Activated T-cell treated with anti-CD3 and anti-CD28 coated beads, Interleukin-2, amount 50 U/mL, for 4 hours (primary cell): ENCODE results near the gene IRAK4. TPM values are rescaled to one million over a fixed set of nuclear protein-coding genes. Genes with fewer than 3 reads are reported as not detected.
A peak's percentile ranks its signal among the peaks of the same experiment; 100 is the strongest.

Experiments
- ATAC-seq, 2 donors: fragments of 200-7000 bp; cut with Tn5 transposase; one replicate each; pipeline ENCODE4 v1.10.0; 2021
- DNase-seq: peaks from one replicate; pipeline ENCODE4 v3.0.0-alpha.2; 2020
- H3K27me3 Mint-ChIP-seq: one replicate; pipeline ENCODE4 v1.8.0; 2021; ENCODE audit warnings: low read depth, mixed read lengths
- H3K36me3 Mint-ChIP-seq: one replicate; pipeline ENCODE4 v1.8.0; 2022; ENCODE audit warnings: mixed read lengths; ENCODE audit not compliant: insufficient read depth
- H3K4me1 Mint-ChIP-seq: one replicate; pipeline ENCODE4 v1.8.0; 2021; ENCODE audit warnings: low read depth, mixed read lengths
- H3K4me3 Mint-ChIP-seq: one replicate; pipeline ENCODE4 v1.8.0; 2021; ENCODE audit warnings: mild to moderate bottlenecking, moderate library complexity, mixed read lengths
- H3K9me3 Mint-ChIP-seq: one replicate; pipeline ENCODE4 v1.8.0; 2021; ENCODE audit warnings: mixed read lengths
- total RNA-seq, 3 donors: library from RNA; stranded (reverse); gene quantifications; one replicate each; pipeline ENCODE4 v1.2.1, GENCODE V29; 2021

Gene IRAK4
- total RNA-seq, 3 donors from 2014 or later: 15.4 to 17.5 (median 16.7) TPM

DNA sequence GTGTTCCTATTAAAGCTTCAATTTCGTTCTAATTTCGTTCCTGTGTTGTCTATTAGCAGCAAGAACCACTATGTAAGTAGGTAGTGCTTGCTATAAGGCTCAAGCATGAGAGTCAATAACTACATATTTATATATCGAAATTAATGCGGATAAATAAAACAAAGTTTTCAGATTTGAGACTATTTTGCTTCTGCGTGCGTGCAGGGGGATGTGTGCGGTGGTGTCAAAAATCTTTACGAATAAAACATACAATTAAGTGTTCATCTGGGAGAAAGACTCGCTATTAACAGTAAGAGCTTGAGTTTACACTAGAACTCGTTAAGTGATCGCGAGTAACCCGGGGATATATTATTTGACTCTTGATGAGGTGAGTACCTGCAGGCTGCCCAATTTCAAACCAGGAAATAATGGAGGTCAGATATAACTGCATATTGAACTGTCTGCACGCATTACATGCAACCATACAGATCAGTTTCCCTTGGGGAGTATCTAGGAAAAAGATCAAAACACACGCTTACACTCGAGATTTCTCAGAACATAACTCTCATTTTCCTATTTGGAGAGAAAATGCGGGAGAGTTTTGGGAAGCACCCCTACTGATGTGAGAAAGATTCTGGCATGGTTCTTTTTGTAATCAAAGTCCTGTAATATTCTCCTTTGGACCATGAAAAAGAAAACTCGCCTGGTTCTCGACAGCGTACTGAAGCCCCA, 46.6 kb downstream of the IRAK4 start:
- peak overlapping the region; percentile 100 for H3K4me3 Mint-ChIP-seq
- DNase-seq (no peak), ATAC-seq (no peak)
- H3K4me1 Mint-ChIP-seq: peaks cover 38% of the 10 kb centered on the region
- H3K9me3 Mint-ChIP-seq: no peaks in the 10 kb centered on the region
- H3K36me3 Mint-ChIP-seq: peaks cover 14% of the 10 kb centered on the region
- H3K27me3 Mint-ChIP-seq: no peaks in the 10 kb centered on the region

GRCh38 chr12:43805860-43806736, 47.3 kb downstream of the IRAK4 start, which contains the start of gene TWF1:
Gene TWF1, minus strand, starts transcription at chr12:43806317. Its CDS starts 72 bp downstream, at chr12:43806245.
- H3K4me3 Mint-ChIP-seq: peak within 1 kb of the TSS; percentile 100
- H3K36me3 Mint-ChIP-seq: peaks cover 10% of the 10 kb centered on the region
- DNase-seq (peak; percentile 77), ATAC-seq (peak; percentile 92 to 96)
- no peaks in the 10 kb centered on the region for H3K27me3 Mint-ChIP-seq
- no peaks in the 10 kb centered on the region for H3K9me3 Mint-ChIP-seq
- peaks cover 39% of the 10 kb centered on the region for H3K4me1 Mint-ChIP-seq

- Mint-ChIP-seq H3K4me1 (peaks cover 43% of the 10 kb centered on the region), H3K27me3 (no peaks in the 10 kb centered on the region)
- no peak for ATAC-seq
Measured at GRCh38 chr12:43806737-43807072, 48.0 kb downstream of the IRAK4 start.

DNA sequence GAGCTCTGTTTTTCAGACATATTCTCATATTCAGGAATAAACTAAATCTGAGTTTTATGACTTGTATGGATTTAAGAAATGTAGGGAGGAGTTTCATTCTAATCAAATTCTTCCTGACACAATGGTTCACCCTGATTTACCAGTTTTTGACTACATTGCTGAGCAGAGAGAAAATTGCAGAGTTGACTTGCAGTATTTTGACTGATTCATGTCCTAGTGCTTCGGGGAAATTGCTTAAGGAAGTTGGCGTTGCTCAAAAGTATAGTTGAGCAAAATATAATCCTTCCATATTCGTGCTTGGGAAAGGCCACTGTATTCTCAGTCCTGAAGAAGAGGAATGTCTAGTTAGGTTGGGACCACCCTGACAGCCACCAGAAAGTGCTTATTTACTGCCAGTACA, 48.6 kb downstream of the IRAK4 start:
- H3K27me3 Mint-ChIP-seq: no peaks in the 10 kb centered on the region
- peaks cover 5% of the 10 kb centered on the region for H3K36me3 Mint-ChIP-seq
- H3K4me1 Mint-ChIP-seq: peaks cover 45% of the 10 kb centered on the region
- H3K4me3 Mint-ChIP-seq: peak overlapping the region; percentile 100
- ATAC-seq (no peak), DNase-seq (no peak)
- no peaks in the 10 kb centered on the region for H3K9me3 Mint-ChIP-seq

More at GRCh38 chr12:43806737-43807072, 48.0 kb downstream of the IRAK4 start:
- no peak for DNase-seq
- peaks cover 9% of the 10 kb centered on the region for H3K36me3 Mint-ChIP-seq
- peak overlapping the region; percentile 100 for H3K4me3 Mint-ChIP-seq
- no peaks in the 10 kb centered on the region for H3K9me3 Mint-ChIP-seq

- no peak for ATAC-seq
- Mint-ChIP-seq H3K4me3 (no peak overlapping the region), H3K9me3 (no peaks in the 10 kb centered on the region), H3K4me1 (peaks cover 36% of the 10 kb centered on the region), H3K36me3 (no peaks in the 10 kb centered on the region), H3K27me3 (no peaks in the 10 kb centered on the region)
- no peak for DNase-seq
Measured at GRCh38 chr12:43812057-43812456, 53.3 kb downstream of the IRAK4 start.

DNA sequence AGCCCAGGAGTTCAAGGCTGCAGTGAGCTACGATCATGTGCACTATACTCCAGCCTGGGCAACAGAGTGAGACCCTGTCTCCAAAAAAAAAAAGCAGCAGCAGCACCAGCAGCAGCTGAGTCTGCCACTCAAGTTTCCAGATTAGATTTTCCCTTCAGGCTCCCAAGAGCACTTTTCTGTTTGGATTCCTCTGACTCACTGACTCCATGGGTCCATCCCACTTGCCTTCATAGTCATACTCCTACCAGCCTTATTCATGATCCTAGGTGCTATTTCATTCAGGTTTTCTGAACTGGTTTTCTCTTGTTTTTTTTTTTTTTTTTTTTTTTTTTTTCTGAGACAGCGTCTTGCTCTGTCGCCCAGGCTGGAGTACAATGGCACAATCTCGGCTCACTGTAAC, 54.2 kb downstream of the IRAK4 start:
- Mint-ChIP-seq H3K36me3 (no peaks in the 10 kb centered on the region), H3K4me3 (no peak overlapping the region), H3K4me1 (peaks cover 30% of the 10 kb centered on the region), H3K9me3 (no peaks in the 10 kb centered on the region), H3K27me3 (no peaks in the 10 kb centered on the region)
- no peak for DNase-seq
- no peak for ATAC-seq

DNA sequence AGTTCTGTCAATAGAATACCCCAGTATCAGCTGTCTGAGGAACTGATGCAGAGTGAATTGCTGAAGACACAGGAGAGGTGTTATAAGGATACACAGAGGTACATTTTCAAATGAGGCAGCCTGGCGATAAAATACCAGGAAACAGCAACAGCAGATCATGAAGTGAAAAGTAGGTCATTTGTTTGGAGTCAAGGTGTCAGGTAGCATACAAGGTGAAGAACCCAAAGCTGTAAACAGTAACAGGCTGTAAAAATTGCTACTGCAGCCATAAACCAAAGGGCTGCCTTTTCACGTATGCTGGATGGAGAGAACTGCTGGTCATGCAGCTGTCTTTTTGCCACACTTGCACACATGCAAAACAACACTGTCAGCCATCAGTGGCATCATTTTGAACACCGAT, 56.7 kb downstream of the IRAK4 start:
- ATAC-seq (no peak), DNase-seq (no peak)
- Mint-ChIP-seq H3K36me3 (no peaks in the 10 kb centered on the region), H3K27me3 (peaks cover 2% of the 10 kb centered on the region), H3K4me1 (peaks cover 28% of the 10 kb centered on the region), H3K9me3 (no peaks in the 10 kb centered on the region), H3K4me3 (no peak overlapping the region)

GRCh38 chr12:43816168-43816567, 57.4 kb downstream of the IRAK4 start:
- DNase-seq (no peak), ATAC-seq (peak; percentile 46 to 50)
- Mint-ChIP-seq H3K27me3 (peaks cover 2% of the 10 kb centered on the region), H3K36me3 (no peaks in the 10 kb centered on the region), H3K4me1 (peaks cover 25% of the 10 kb centered on the region), H3K4me3 (no peak overlapping the region), H3K9me3 (no peaks in the 10 kb centered on the region)

DNA sequence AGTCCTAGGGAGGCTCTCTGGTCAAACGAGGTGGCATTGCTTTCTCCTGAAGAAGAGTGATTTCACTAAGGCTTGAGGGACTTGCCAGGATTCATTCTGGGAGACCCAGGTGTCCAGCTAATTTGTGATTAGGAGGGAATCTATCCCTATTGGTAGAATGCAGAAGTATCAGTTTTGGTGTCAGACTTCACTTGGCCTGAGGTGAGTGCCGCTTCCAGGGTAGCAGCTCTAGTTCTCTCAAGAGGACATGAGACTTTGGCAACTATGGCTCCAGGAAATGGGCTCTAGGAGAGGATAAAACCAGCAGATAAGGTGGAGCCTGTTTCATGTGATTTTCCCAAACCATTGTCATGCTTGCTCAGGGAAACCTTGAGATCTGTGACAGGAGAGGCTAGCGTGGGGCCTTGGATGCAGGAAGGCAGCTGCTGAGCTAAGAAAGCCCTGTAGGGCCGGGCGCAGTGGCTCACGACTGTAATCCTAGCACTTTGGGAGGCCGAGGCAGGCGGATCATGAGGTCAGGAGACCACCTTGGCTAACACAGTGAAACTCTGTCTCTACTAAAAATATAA, 65.5 kb downstream of the IRAK4 start:
- ATAC-seq: no peak
- H3K4me1 Mint-ChIP-seq: no peaks in the 10 kb centered on the region
- no peak for DNase-seq
- peaks cover 2% of the 10 kb centered on the region for H3K27me3 Mint-ChIP-seq
- H3K4me3 Mint-ChIP-seq: no peak overlapping the region
- no peaks in the 10 kb centered on the region for H3K9me3 Mint-ChIP-seq
- no peaks in the 10 kb centered on the region for H3K36me3 Mint-ChIP-seq

- Mint-ChIP-seq H3K36me3 (no peaks in the 10 kb centered on the region), H3K27me3 (no peaks in the 10 kb centered on the region), H3K9me3 (no peaks in the 10 kb centered on the region), H3K4me1 (peaks cover 6% of the 10 kb centered on the region), H3K4me3 (no peak overlapping the region)
- no peak for DNase-seq
- ATAC-seq: no peak
Measured at GRCh38 chr12:43826681-43827080, 67.9 kb downstream of the IRAK4 start.

- Mint-ChIP-seq H3K27me3 (no peaks in the 10 kb centered on the region), H3K36me3 (no peaks in the 10 kb centered on the region), H3K4me1 (peaks cover 10% of the 10 kb centered on the region), H3K4me3 (no peak overlapping the region), H3K9me3 (no peaks in the 10 kb centered on the region)
- ATAC-seq (no peak), DNase-seq (no peak)
Measured at GRCh38 chr12:43827093-43827492, 68.3 kb downstream of the IRAK4 start.

DNA sequence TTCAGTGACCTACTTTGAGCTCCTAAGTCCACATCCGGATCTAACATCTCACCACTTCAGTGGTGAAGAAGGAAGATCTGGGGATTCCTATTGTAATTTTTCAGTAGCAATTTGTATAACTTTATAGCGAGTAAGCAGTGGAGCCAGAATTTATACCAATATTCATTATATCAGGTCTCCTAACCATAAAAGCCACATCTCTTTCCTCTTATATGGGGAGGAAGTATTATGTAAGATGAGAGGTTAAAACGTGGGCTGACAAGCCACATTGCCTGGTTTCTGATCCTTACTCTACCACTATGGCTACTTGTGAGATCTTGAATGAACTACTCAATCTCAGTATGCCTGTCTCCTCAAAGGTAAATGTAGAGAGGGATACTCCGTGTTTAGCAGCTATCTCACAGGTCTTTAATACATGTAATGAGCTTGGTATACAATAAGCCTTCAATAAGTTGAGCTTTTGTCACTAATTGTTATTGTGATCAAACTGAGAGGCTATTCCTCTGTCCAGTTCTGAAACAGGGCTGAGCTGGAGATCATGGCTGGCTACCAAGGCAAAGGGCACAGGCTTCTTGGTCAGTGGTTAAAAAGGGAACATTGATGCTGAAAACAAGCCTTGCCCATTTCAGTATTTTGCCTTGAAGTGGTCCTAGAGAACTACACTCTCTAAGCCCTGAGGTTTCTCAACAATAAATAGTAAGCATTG, 73.9 kb downstream of the IRAK4 start:
- Mint-ChIP-seq H3K27me3 (no peaks in the 10 kb centered on the region), H3K36me3 (no peaks in the 10 kb centered on the region), H3K4me3 (no peak overlapping the region), H3K4me1 (peaks cover 39% of the 10 kb centered on the region), H3K9me3 (no peaks in the 10 kb centered on the region)
- DNase-seq (no peak), ATAC-seq (peak in 1 of 2 donors; percentile 12)

DNA sequence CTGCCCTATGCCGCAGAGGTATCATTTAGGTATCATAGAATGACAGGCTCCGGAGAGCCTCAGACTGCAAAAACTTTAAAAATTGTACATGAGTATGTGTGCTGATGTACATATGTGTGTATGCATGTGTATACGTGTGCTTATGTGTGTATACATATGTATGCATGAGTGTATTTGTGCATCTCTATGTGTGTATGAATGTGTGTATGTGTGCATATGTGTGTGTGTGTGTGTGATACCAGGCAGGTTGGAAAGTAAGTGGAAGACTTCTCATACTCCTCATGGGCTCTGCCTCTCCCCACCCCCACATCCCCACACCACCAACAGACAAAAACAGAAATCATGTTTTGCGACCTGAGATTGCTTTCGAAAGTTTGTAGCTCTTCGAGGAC, 76.5 kb downstream of the IRAK4 start:
- DNase-seq: no peak

More for the DNA sequence above, 76.5 kb downstream of the IRAK4 start:
- Mint-ChIP-seq H3K4me3 (peak overlapping the region; percentile 78), H3K9me3 (no peaks in the 10 kb centered on the region), H3K4me1 (peaks cover 52% of the 10 kb centered on the region), H3K36me3 (peaks cover 2% of the 10 kb centered on the region), H3K27me3 (no peaks in the 10 kb centered on the region)
- peak; percentile 5 to 6 for ATAC-seq
